Measurements from ENCODE around the gene TRIP12.
"Not testable (repeated sequence)": the region's sequence is repeated elsewhere in the genome, so short reads cannot be mapped to it uniquely, and the experiment has no call there.

GRCh38 chr2:229834368-229834767, 87.4 kb downstream of the TRIP12 start:
- not testable (repeated sequence) for TF ChIP-seq OSR1 (CRISPR knock-in tag; IDR thresholded peaks at IDR 0.05); RARB (CRISPR knock-in tag; IDR thresholded peaks at IDR 0.05); BACH2 (CRISPR knock-in tag; IDR thresholded peaks at IDR 0.05; ENCODE audit: borderline replicate concordance); ZFP30 (CRISPR knock-in tag; IDR thresholded peaks at IDR 0.05); ZNF565 (CRISPR knock-in tag; conservative IDR thresholded peaks at IDR 0.05; ENCODE audit: low read depth); PPARA (CRISPR knock-in tag; IDR thresholded peaks at IDR 0.05; ENCODE audit: borderline replicate concordance); PATZ1 (CRISPR knock-in tag; IDR thresholded peaks at IDR 0.05; ENCODE audit: borderline replicate concordance); POU6F1 (CRISPR knock-in tag; IDR thresholded peaks at IDR 0.05; ENCODE audit: borderline replicate concordance, low read depth); ZNF70 (CRISPR knock-in tag; IDR thresholded peaks at IDR 0.05); ARNTL (CRISPR knock-in tag; IDR thresholded peaks at IDR 0.05; ENCODE audit: borderline replicate concordance, low read depth); ZFP3 (CRISPR knock-in tag; IDR thresholded peaks at IDR 0.05); ZNF8 (CRISPR knock-in tag; IDR thresholded peaks at IDR 0.05); GLIS3 (CRISPR knock-in tag; IDR thresholded peaks at IDR 0.05)

All from SK-N-SH treated with all-trans-retinoic acid at 6 μM for 48 hours (cell line).